Stimulated activated CD4-positive, alpha-beta T cell treated with anti-CD3 and anti-CD28 coated beads, Interleukin-2, amount 100 ng/mL, for 24 hours (primary cell): ENCODE results near the gene SMARCC1.
A peak's percentile ranks its signal among the peaks of the same experiment; 100 is the strongest.
"Not testable (repeated sequence)": the region's sequence is repeated elsewhere in the genome, so short reads cannot be mapped to it uniquely, and the experiment has no call there.

Source experiments
- DNase-seq, 2 donors: peaks; one replicate each; pipeline ENCODE4 v3.0.0-alpha.2; 2020

The SMARCC1 gene

GRCh38 chr3:47781685-47782445 lies at the start of gene SMARCC1:
SMARCC1 (minus strand) TSS chr3:47781893; CDS start chr3:47781797, 96 bp downstream.
- DNase-seq, result peak; percentile 97 to 99

GRCh38 chr3:47829482-47829881 lies 47.8 kb upstream of the SMARCC1 start:
- not testable (repeated sequence) for DNase-seq

- no peak for DNase-seq
These were observed 43.9 kb upstream of the SMARCC1 start for GRCh38 chr3:47825590-47825989.

GRCh38 chr3:47824541-47825473 lies 43.1 kb upstream of the SMARCC1 start:
- DNase-seq, result peak; percentile 79 to 82

DNA sequence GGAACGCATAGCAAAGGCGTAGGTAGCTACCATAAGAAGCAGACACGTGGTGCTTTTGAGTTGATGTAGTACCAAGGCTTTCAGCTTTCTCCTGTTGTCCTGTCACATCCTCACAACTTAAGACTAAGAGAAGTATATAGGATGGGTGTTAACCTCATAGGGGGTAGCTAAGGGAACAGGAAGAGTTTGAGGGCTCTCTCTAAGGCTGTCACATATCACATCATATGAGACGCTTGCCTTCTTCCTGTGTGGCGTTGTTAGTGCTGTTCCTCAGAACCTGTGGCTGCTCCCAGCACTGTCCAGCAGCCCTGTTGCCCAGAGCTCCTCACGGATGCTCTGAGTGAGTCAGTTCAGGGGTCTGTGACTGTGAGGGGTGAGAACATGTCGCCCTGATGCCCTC lies 35.9 kb upstream of the SMARCC1 start:
- DNase-seq, result no peak

DNA sequence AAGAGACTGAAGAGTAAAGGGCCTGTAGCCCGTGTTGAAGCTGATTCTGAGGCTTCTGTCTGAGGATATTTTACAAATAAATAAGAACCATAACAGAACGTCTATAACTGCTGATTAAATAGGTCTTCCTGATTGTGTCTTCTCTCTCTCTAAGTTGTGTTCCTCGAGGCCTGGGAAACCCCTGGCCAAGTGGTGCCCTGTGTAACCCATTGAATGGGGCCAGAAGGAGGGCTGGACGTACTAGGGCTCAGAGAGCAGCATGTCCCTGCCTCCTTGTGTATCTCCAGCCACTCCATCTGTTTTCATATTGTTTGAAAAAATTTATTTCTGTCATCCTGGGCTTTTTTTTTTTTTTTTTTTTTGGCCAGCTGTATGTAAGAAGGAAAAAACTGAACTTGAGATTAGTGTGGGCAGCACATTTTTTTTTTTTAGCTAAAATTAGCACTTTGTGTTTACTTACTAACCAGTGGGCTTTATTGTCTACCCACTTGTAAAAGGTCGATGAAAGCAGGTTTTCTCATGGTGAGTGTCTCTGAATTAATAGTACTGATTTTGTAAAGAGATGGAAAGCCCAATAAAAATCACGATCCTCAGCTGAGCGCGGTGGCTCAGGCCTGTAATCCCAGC lies 32.0 kb upstream of the SMARCC1 start:
- DNase-seq, result no peak

- DNase-seq, result no peak
These were observed 22.9 kb upstream of the SMARCC1 start for GRCh38 chr3:47804577-47804976.

- DNase-seq, result no peak
These were observed 21.9 kb upstream of the SMARCC1 start for GRCh38 chr3:47803480-47804025.

DNA sequence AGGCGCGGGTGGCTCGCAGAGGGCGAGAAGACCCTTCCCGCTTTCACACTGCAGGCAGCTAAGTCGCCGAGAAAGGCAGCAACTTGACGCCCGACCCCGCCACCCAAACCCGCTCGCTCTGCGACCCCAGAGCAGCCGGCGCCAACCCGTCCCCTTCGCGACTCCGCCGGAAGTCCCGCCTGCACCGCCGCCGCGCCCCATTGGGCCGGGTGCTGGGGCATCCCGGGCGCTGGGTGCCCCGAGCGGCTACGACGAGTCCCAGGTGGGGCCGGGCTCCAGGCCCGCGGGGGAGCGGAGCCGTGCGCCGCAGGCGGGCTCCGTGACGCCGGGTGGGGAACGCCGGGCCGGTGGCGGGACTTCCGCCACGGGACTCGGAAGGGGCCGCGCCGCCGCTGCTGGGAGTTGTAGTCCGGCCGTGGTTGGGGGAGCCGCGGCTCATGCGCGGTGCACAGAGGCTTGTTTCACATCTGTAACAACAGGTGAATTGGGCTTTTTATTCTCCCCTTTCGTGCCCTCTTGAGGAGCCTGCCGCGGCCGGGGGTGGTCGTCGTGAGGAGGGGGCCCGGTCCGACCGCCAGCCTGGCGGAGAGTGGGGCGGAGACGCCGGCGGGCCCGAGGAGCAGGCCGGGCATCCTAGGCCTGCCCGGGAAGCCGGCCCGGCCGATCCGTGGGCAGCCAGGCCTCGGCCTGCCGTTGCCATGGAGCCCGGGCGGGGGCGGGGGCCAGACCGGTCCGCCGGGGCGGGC lies 21.2 kb upstream of the SMARCC1 start, which contains the start of gene DHX30:
TSS of gene DHX30 (plus strand) at position 405 of the 746 bp plus-strand sequence. CDS start 7,546 bp downstream, outside the sequence.
- peak; percentile 86 to 89 for DNase-seq

- DNase-seq, result no peak
These were observed 18.0 kb upstream of the SMARCC1 start for GRCh38 chr3:47799733-47800132.

DNA sequence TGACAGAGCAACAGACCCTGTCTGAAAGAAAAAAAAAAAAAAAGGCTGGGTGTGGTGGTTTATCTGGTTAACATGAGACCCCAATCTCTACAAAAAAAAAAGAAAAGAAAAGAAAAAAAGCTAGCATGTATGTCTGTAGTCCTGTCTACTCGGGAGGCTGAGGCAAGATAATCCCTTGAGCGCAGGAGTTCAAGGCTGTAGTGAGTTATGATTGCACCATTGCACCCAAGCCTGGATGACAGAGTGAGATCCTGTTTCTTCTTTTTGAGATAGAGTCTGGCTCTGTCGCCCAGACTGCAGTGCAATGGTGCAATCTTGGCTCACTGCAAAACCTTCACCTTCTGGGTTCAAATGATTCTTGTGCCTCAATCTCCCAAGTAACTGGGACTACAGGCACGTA lies 12.9 kb upstream of the SMARCC1 start:
- DNase-seq, result no peak

- DNase-seq, result no peak
These were observed 11.0 kb upstream of the SMARCC1 start for GRCh38 chr3:47792699-47793098.

DNA sequence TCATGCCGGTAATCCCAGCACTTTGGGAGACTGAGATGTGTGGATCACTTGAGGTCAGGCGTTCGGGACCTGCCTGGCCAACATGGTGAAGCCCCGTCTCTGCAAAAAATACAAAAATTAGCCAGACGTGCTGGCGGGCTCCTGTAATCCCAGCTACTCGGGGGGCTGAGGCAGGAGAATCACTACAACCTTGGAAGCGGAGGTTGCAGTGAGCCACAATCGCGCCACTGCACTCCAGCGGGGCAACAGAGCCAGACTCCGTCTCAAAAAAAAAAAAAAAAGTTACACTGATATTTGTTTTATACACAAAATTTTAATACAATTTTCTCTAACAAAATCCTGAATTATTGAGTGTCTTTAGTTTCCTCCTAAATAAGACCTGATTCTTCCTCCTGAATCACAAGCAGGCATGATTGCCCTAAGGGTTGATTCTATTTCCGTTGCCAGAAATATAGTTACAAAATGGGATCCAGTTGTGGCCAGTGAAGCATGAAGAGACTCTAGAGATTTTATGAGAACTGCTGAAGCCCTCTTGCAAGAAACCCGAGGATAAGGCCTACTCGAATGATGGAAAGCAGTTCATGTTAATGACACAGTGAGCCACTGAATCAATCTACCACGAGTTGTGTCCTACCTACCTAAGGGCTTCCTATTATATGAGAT lies 9.6 kb upstream of the SMARCC1 start:
- DNase-seq, result no peak

DNA sequence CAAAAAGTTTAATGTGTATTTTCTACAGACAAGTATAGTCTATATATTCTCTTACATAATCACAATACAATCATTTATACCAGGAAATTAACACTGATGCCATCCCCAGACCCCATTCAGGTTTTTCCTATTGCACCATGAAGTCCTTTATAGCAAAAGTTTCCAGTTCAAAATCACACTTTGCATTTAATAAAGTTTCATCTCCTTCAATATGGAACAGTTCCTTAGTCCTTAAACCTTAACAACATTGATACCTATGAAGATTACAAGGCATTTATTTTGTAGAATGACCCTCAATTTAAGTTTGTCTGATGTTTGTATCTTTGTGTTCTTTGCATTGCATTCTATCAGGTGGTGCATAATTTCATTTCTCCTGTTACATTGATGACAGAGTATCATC lies 2.0 kb upstream of the SMARCC1 start:
- no peak for DNase-seq

DNA sequence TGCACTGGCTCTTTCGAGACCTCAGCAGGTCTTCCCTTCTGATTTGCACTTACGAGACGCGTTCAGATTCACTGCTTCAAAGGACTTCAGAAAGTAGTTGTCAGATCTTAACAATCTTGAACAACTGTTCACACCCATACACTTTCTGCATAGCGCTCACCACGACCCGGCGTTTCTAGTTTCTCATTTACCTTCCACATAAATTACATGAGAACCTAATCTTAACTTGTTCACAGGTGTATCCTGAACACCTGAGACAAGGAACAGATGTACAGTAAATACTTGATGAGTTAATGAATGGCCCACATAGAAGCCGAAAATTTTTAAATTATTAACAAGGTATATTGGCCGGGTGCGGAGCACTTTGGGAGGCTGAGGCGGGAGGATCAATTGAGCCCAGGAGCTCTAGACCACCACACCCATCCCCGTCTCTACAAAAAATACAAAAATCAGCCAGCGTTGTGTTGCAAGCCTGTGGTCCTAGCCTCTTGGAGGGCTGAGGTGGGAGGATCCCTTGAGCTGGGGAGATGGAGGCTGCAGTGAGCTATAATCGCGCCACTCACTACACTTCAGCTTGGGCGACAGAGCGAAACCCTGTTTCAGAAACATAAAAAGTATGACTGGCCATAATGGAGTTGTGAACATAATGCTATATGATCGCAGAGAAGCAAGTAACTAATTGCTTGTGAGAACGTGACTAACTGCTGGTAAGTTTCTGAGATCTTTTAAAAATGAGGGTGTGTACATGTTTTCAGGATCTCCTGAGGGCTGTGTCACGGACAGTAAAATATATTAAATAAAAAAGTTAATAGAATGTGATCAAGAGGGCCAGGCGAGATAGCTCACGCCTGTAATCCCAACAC lies 984 bp upstream of the SMARCC1 start:
- DNase-seq, result no peak

DNA sequence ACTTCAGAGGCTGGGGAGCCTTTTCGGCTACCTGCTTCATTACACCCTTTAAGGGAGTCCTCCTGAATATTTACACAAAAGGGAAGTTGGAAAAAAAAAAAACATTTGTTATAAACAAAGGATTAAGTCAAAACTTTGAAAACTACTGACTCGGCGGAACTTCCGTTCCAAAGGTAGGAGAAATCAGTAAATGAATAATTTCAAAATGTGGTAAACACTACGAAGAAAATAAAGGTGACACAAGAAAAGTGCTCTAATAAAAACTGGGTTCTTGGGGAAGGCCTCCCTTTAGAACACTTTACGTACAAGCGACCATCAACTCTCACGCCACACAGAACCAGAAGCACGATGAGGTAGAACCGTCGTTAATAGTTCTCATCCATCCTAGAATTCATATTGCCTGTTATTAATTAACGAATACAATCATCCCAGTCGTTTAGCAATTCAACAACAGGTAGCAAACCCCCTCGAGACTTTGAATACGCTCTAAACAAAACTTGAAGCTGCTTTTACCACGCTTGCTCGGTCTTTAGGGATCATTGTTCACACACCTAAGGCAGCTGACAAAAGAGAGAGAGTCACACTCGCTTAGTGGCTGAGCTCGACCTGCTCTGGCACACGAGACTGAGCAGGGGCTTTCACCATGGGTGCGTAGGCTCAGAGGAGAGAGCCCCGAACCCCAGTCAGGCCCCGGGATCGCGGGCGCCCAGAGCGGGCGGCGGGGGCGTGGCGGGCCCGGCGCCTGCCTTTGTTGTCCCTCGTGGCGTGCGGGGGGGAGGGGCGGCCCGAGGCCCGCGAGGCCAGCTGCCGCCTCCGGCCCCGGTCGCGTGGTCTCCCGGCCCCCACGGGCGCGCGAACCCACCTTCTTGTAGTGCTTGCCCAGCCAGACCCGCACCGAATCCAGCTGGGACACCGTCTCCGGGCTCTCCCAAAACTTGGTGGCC lies 680 bp downstream of the SMARCC1 start:
- DNase-seq, result peak; percentile 72 to 76

DNA sequence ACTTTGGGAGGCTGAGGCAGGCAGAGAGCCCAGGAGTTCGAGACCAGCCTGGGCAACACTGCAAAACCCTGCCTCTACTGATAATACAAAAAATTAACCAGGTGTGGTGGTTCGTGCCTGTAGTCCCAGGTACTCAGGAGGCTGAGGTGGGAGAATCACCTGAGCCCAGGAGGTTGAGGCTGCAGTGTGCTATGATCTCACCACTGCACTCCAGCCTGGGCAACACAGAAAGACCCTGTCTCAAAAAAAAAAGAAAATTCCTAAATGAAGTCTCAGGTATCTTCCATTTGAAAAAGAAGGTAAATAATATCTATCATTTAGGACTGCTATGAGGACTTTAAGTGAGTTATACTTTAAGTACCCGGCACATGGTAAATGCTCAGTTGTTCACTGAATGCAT lies 2.9 kb downstream of the SMARCC1 start:
- DNase-seq, result no peak

DNA sequence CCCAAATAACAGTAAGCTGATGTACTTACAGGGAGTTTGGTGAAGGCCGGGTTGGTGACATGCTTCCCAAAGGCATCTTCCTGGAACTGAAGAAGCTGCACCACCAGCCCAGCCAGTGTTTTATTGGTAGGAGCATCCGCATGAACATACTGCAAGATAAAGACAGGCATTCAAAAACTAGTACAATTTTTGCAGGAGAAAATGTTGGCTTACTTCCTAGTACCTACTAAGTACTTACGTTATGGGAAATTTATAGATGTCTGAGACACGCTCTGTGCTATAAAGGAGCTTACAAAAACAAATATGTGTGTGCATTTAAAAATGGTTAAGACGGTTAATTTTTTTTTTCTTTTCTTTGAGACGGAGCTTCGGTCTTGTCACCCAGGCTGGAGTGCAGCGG lies 8.9 kb downstream of the SMARCC1 start:
- DNase-seq, result no peak

DNA sequence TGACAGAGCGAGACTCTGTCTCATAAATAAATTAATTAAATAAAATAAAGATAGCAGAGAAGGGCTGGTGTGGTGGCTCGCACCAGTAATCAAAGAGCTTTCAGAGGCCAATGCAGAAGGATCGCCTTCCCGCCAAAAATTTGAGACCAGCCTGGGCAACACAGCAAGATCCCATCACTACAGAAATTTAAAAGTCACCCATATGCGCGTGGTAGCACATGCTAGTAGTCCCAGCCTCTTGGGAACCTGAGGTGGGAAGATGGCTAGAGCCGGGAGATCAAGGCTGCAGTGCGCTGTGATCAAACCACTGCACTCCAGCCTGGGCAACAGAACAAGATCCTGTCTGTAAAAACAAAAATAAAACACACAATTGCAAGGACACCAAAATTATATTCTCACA lies 9.6 kb downstream of the SMARCC1 start:
- DNase-seq, result no peak
